SU-DHL-6 (cell line): ENCODE results near the gene DHRS12.

Source experiments
- H2AFZ ChIP-seq: fragments of 200-600 bp; sonication (generic); 2 replicates; pipeline ENCODE4 v1.6.1; 2014; ENCODE audit warnings: low read depth, mild to moderate bottlenecking, moderate library complexity, mixed read lengths, antibody characterized with exemption, low read length; ENCODE audit not compliant: severe bottlenecking
- H3F3A ChIP-seq: fragments of 200-600 bp; shearing (Covaris generic); 2 replicates; pipeline ENCODE4 v1.6.0; 2016; ENCODE audit warnings: antibody characterized with exemption, mild to moderate bottlenecking; ENCODE audit not compliant: insufficient read depth
- H3K27ac ChIP-seq: fragments of 200-600 bp; sonication (generic); 2 replicates; pipeline ENCODE4 v1.5.1; 2016; ENCODE audit warnings: low read depth, mild to moderate bottlenecking, low read length, moderate library complexity, mixed read lengths
- H3K27me3 ChIP-seq: fragments of 200-600 bp; sonication (generic), shearing (Covaris generic); 2 replicates; pipeline ENCODE4 v1.6.0; 2014; ENCODE audit warnings: mild to moderate bottlenecking, low read length
- H3K36me3 ChIP-seq: fragments of 200-600 bp; sonication (generic); 2 replicates; pipeline ENCODE4 v1.6.1; 2014; ENCODE audit warnings: mild to moderate bottlenecking, low read length, mixed read lengths
- H3K4me2 ChIP-seq: fragments of 300-600, 200-600 bp; shearing (Covaris generic), sonication (generic); 2 replicates; pipeline ENCODE4 v1.6.0; 2014; ENCODE audit warnings: low read length, low read depth, mild to moderate bottlenecking; ENCODE audit not compliant: poor library complexity, severe bottlenecking
- H3K4me3 ChIP-seq: fragments of 200-600 bp; sonication (generic); 2 replicates; pipeline ENCODE4 v1.5.1; 2014; ENCODE audit warnings: antibody characterized with exemption, low read length, mild to moderate bottlenecking, mixed read lengths; ENCODE audit not compliant: insufficient read depth, poor library complexity, severe bottlenecking
- H3K79me2 ChIP-seq: fragments of 200-600 bp; sonication (generic); 2 replicates; pipeline ENCODE4 v1.6.1; 2014; ENCODE audit warnings: mild to moderate bottlenecking, low read length, moderate library complexity; ENCODE audit not compliant: insufficient read depth
- H3K9ac ChIP-seq: fragments of 200-600 bp; sonication (generic); 2 replicates; pipeline ENCODE4 v1.7.0; 2014; ENCODE audit warnings: mild to moderate bottlenecking, low read length
- H3K9me2 ChIP-seq: fragments of 200-600 bp; sonication (generic); replicated peaks from 2 replicates; pipeline ENCODE4 v1.6.1; 2014; ENCODE audit warnings: low read length; ENCODE audit not compliant: insufficient read depth
- H3K9me3 ChIP-seq: fragments of 200-600 bp; sonication (generic); 2 replicates; pipeline ENCODE4 v1.6.1; 2014; ENCODE audit warnings: low read length, mixed read lengths; ENCODE audit not compliant: insufficient read depth
- H4K20me1 ChIP-seq: fragments of 200-600 bp; sonication (generic); 2 replicates; pipeline ENCODE4 v1.6.1; 2014; ENCODE audit warnings: low read depth, mild to moderate bottlenecking, antibody characterized with exemption, low read length, moderate library complexity, mixed read lengths
- EZH2phosphoT487 ChIP-seq: fragments of 200-600 bp; sonication (generic), shearing (Covaris generic); conservative IDR thresholded peaks from 2 replicates; pipeline ENCODE4 v1.6.1; 2018; ENCODE audit warnings: mild to moderate bottlenecking, antibody characterized with exemption, low read length, moderate library complexity, mixed read lengths
- TF ChIP-seq, protein P1 (sequence below): fragments of 200-600 bp; sonication (generic); IDR thresholded peaks from one replicate; pipeline ENCODE4 v1.5.1; 2017; ENCODE audit warnings: antibody characterized with exemption, mild to moderate bottlenecking, low read length, moderate library complexity; ENCODE audit not compliant: insufficient read depth, poor library complexity, severe bottlenecking

DHRS12 gene

DNA sequence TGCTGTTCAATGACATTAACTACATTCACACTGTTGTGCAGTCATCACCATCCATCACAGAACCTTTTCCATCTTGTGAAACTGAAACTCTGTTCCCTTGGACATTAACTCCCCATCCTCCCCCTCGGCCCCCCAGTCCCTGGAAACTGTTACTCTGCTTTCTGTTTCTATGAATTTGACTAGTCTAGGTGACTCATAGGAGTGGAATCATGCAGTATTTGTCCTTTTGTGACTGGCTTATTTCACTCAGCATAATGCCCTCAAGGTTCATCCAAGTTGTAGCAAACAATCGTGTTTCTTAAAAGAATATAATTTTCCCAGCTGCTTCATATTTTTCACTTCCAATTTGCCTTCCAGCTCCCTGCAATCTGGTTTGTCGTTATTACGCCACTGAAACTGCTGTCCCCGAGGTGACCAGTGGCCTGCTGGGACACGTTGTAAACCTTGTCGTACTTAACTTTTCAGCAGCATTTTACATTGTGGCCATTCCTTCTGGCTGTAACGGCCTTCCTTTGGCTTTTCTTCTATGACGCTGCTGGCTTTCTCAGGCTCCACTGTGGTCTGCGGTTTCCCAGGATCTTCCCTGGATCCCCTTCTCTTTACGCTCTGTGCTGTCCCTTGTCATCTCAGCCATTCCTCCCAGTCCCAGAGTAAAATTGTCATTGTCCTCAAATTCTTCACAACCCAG, 74.0 kb downstream of the DHRS12 start:
- no peaks in the 10 kb centered on the region for H4K20me1 ChIP-seq
- no peaks in the 10 kb centered on the region for H3K36me3 ChIP-seq
- TF ChIP-seq EZH2phosphoT487, result no peak
- TF ChIP-seq, protein P1, sequence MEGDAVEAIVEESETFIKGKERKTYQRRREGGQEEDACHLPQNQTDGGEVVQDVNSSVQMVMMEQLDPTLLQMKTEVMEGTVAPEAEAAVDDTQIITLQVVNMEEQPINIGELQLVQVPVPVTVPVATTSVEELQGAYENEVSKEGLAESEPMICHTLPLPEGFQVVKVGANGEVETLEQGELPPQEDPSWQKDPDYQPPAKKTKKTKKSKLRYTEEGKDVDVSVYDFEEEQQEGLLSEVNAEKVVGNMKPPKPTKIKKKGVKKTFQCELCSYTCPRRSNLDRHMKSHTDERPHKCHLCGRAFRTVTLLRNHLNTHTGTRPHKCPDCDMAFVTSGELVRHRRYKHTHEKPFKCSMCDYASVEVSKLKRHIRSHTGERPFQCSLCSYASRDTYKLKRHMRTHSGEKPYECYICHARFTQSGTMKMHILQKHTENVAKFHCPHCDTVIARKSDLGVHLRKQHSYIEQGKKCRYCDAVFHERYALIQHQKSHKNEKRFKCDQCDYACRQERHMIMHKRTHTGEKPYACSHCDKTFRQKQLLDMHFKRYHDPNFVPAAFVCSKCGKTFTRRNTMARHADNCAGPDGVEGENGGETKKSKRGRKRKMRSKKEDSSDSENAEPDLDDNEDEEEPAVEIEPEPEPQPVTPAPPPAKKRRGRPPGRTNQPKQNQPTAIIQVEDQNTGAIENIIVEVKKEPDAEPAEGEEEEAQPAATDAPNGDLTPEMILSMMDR, result no peak
- H3K4me3 ChIP-seq, result no peak overlapping the region
- no peak overlapping the region for H3K27ac ChIP-seq
- H3K9me3 ChIP-seq, result no peaks in the 10 kb centered on the region
- H2AFZ ChIP-seq, result no peak overlapping the region
- no peak overlapping the region for H3K9ac ChIP-seq
- H3K4me2 ChIP-seq, result no peak overlapping the region
- no peaks in the 10 kb centered on the region for H3K79me2 ChIP-seq
- H3F3A ChIP-seq, result no peaks in the 10 kb centered on the region
- no peaks in the 10 kb centered on the region for H3K27me3 ChIP-seq
- no peaks in the 10 kb centered on the region for H3K9me2 ChIP-seq

DNA sequence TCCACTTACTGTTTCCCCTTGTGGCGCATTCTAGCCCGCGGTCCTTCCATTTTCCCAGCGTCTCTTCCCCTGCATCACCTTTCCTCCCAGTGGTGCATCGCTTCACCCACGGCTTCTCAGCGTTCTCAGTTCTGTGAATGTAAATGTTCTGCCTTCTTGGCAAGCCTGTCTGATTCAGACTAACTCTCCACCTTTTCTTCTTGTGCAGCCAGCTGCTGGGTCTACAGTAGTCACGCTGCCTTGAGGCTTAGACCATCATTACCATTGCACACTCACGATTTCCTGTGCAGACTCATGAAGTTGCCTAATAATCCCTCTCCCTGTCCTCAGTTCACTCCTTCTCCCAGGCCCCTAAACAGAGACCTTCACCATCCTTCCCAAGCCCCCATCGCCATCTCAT, 75.0 kb downstream of the DHRS12 start:
- H3K36me3 ChIP-seq, result no peaks in the 10 kb centered on the region
- TF ChIP-seq EZH2phosphoT487, result no peak
- TF ChIP-seq, protein P1, result no peak
- no peaks in the 10 kb centered on the region for H4K20me1 ChIP-seq
- H3K4me2 ChIP-seq, result no peak overlapping the region
- no peak overlapping the region for H3K9ac ChIP-seq
- H3K27ac ChIP-seq, result no peak overlapping the region
- no peaks in the 10 kb centered on the region for H3K79me2 ChIP-seq
- no peaks in the 10 kb centered on the region for H3F3A ChIP-seq
- no peak overlapping the region for H3K4me3 ChIP-seq
- H3K27me3 ChIP-seq, result no peaks in the 10 kb centered on the region
- no peaks in the 10 kb centered on the region for H3K9me3 ChIP-seq
- no peaks in the 10 kb centered on the region for H3K9me2 ChIP-seq
- H2AFZ ChIP-seq, result no peak overlapping the region

DNA sequence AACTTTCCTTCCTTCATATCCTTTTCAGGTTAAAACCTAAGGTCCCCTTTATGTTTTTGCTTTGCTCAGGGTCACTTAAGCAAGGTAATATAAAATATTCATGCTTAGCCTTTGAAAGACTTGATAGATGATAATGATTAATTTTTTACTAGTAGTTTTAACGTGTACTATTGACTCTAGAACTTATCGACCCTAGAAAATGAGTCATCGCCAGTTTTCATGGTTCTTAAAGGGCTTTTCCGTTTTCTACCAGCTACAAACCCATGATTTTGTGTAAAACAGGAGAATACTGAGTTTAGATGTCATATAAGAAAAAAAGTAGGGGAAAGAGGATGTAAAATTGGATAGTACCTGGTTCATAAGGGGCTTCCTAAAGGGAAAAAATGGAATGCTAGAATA, 75.7 kb downstream of the DHRS12 start:
- Histone ChIP-seq H3K27me3 (no peaks in the 10 kb centered on the region), H3K36me3 (no peaks in the 10 kb centered on the region), H3K9me2 (no peaks in the 10 kb centered on the region), H3K79me2 (no peaks in the 10 kb centered on the region), H4K20me1 (no peaks in the 10 kb centered on the region), H3K4me2 (no peak overlapping the region), H3F3A (no peaks in the 10 kb centered on the region), H3K9ac (no peak overlapping the region), H3K27ac (no peak overlapping the region), H2AFZ (no peak overlapping the region), H3K9me3 (no peaks in the 10 kb centered on the region), H3K4me3 (no peak overlapping the region)
- no peak for TF ChIP-seq EZH2phosphoT487
- TF ChIP-seq, protein P1, result no peak
